GM11168 (cell line): ENCODE measurements around the gene CHCHD6.

Experiments
- in situ Hi-C: fragments of 300-500 bp; cut with MboI; formaldehyde crosslinking; loops from one replicate; pipeline ENCODE4 v1.12.0; 2022; ENCODE audit warnings: low sequenced_read_pairs; ENCODE audit not compliant: unreplicated experiment

Gene CHCHD6

DNA sequence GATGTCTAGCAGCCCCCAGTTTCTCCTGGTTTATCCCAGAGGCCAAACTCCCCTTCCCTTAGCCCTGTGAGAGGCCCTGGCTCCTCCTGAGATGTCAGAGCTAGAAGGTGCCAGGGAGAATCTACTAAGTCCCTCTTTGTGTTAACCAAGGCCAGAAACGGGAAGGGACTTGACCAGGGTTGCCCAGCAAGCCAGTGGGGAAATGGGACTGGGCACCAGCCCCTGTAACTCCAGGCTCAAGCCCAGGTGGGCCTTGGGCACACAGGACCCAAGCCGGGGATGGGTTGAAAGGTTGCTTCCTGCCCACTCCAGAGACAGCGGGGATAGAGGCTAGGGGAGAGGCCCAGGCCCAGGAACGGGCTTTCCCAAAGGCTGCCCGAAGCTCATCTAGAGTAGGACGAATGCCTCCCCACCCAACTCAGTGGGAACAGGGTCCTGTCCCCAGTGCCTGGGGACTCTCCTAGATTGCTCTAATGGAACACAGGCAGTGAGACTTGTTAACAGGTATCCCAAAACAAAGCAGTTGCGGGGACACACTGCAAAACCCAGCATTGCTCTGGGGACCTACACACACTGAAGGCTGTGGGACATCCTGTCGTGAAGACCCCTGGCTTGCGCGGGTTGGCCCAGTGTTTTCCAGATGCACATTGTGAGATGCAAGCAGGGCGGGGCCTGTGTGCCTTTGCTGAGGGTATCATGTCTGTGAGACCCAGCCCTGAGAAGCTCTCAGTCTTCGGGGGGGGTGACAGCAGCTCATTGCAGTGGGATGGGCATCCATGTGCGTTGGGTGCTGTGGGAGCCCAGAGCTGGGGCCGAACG is 36.2 kb upstream of the CHCHD6 start:
- in situ Hi-C loops, result no loop called here

DNA sequence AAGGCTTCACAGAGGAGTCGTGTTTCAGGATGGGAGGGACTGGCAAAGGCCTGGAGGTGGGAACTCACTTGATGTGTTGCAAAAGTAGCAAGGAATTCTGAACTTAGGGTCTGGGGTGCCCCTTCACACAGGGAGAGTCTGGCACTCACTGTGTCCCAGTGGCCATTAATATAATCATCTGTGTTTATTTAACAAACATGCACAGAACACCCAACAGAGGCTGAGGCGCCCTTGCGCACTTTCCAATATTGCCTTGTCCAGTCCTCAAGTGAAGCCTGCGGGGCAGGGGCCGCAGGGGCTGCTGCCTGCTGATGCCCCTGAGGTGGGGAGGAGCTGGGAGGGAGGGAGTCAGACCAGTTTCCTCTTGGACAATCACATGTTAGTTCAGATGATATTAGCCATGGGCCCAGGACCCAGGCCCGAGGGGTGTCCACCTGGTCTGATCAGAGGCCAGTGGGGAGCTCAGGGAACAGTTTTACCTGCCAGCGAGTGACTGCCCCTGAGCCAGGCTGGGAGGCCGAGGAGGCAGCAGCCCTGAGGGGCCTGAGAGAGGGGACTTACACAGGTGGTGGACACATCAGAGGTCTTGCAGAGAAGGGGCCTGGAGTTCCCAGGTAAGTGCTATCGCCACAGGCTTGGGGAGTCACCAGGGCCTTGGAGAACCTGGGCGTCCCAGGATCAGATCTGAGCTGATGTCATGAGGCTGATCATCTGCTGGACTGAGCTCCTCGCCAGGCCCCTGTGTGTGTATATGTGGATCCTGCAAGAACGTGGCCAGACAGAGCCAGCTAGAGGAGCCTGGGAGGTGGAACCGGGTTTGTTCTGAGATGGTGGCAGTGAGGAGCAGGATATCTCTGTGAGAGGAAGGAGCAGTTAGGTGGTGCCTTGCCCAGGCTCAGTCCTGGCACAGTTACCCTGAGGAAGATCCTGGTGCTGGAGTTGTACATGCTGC is 35.3 kb upstream of the CHCHD6 start:
- in situ Hi-C loops, result no loop called here

DNA sequence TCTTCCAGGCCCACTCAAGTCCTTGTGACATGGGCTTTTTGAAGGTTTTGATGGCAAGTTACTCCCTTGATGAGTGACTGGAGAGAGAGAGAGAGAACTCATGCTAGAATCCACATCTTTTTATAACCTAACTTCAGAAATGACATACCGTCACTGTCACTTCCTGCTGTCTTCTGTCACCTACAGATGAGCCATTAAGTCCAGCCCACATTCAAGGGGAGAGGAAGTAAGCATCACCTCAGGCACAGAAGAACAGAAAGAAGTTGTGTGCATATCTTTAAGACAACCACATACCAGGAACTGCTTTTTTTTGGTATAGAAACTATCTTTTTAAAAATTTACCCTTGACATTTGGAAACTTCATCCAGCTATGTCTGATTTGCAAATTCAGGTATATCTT is 32.5 kb upstream of the CHCHD6 start:
- in situ Hi-C loops, result no loop called here

DNA sequence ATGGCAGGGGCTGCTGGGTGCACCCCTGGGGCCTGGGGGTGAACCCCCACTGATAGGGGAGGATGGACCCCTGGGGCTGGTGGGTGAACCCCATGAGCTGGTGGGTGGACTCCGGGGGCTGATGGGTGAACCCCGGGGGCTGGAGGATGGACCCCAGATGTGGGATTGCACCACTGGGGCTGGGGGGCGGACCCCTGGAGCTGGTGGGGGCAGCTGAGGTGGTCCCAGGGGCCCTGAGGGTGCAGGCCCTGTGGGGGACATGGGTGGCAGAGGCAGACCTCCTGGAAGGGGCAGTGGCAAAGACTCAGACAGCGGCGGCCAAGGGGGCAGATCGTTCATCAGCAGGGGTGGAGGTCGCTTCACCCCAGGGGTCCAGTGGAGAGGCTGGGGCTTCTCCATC is 31.7 kb upstream of the CHCHD6 start:
- in situ Hi-C loops, result no loop called here

DNA sequence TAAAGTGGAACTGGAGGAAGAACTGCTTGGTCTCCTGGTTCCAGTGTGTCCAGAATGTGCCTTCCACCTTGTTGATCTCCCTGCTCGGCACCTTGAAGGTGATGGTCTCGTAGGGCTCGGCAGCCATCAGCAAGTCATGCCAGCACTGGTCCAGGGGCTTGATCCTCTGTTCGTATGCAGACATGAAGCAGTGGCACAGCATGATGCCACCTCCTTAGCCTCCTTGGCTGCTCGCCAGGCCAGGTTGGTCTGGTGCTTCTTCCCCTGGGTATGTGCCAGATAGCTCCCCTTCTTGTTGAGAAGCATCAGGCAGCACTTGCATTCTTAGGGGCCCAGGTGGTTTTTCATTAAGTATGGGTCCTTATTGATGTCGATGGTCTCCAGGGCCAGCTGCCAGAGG is 31.3 kb upstream of the CHCHD6 start:
- in situ Hi-C loops, result no loop called here

DNA sequence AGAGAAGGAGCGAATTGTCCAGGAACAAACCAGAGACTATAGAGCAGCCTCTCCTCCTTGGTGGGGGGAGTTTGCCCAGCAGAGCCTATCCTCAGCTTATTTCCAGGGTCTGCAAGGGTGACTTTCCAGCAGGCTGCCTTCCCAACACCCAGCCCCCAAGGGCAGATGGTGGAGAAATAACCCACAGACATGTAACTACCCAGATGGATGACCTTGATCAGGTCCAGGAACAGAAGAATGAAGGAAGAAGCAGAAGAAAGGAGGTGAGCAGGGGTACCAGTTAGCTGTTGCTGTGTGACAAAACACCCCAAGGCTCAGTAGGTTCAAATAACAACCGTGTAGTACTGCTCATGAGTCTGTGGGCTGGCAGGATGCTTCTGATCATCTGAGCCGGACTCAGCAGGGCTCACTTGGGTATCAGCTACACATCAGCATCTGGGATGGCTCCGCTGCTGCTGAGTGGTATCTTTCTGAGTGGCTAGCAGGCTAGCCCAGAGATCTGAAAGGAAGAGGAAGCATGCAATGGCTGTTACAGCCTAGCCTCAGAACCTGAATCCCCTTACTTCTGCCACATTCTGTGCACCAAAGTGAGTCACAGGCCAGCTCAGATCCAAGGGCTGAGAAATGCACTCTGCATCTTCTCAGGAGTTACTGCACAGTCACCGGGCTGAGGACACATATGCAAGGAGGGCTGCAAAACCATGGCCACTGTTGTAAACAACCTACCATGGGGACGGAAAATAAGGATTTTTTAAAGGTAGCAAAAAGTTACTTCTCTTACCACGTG is 26.9 kb upstream of the CHCHD6 start:
- in situ Hi-C loops, result no loop called here

DNA sequence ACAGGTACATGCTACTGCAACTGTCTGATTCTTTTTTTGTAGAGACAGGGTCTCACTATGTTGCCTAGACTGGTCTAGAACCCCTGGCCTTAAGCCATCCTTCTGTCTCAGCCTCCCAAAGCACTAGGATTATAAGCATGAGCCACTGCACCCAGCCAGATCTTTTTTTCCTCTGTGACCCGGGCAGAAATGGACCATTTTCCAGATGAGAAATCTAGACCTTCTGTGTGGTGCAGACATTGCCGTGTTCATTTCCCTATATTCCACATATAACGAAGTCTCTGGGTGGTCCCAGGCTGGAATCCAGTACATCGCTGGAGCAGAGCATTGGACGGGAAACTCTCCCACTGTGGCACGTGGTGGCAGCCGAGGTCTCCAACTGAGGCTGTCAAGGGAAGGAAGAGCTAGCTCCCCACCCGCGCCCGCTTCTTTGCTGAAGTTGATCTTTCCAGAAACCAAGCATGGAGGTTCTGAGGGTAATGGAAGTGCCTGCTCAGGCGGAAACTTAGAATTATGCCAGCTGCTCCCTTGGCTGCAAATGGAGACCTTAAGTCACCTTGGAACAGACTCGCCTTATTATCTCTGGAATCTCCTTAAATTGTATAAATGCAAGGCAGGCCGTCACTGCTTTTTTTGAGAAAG is 26.1 kb upstream of the CHCHD6 start:
- in situ Hi-C loops, result no loop called here

DNA sequence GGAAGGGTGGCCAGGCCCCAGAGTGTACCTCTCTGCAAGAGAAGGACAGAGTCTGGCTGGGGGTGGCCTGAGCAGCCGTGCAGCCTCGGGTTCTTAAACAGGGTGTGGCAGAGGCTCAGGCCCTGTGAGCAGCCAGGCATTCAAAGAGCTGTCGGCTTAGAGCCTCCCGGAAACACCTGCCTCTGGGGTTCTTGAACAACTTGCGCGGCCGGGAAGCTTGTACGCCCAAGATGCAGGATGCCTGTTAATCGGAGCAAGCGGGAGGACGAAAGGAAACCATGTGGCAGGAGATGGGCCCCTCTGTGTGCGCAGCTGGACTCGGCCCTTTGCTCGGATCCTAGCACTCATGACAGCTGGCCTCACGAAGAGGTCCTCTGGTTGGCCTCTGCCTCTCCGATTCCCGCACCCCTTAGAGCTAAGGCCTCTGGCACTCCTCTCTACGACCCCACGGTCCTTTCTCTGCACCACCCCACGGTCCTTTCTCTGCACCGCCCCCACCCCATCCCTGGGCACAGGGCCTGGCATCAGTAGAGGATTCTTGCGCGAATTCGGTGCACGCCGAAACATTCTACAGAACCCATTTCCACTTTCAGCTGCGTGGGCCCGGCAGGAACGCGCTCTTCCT is 25.2 kb upstream of the CHCHD6 start:
- in situ Hi-C loops, result no loop called here

DNA sequence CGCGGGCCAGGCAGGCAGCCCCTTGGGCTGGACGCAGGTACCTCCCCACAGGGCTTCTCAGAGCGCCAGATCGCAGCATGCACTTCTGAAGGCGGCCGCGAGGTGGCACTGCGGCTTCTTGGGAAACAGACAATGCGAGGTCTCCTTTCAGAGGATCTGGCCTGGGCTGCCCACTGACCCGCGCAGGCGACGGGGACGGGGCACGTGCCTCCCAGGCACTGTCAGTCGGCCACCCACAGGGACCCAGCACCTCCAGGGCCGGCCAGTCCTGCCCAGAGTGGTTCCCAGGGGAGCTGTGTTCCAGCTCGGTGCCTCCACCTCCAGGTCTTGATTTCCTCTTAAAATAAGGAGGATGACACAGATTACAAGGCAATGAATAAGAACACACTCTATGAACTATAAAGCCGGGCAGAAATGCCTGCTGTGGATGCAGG is 24.7 kb upstream of the CHCHD6 start:
- in situ Hi-C loops, result no loop called here

DNA sequence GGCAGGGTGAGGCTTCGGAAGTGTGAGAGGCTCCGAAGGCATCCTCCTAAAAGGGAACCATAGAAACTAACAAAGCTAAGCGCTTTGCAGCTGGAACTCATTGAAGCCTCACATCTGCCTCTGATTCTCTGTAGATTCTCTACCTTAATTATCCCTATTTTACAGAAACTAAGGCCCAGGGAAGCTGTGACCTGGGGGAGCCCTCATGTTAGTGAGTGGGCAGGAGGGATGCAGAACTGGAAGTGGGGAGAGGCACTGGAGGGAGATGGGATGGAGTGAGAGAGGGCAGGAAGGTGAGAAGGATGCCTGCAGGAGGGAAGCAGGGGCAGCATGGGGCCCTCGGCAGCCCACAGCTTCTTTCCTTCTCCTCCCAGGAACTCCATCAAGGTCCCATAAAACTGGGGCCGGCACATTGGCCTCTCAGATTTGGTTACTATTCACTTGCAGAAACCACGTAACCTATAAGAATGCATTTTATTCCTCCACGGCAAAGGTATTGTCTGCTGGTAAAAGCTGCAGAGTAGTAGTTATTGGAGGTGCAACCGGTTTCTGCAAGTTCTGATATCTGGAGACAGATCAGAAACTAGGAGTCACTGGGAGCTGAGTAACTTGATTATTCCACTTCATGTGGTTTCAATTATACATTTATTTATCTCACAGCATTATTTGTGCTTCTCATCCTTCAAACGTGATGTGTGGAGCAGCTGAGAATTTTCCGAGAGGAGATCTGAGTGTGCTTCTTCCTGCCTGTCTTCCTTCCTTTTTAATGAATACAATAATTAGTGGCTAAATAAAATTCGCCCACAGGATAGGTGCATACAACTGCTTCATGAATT is 24.0 kb upstream of the CHCHD6 start:
- in situ Hi-C loops, result loop anchor here (10.0 kb wide), 1 partner anchor 775 kb away; no protein-coding TSS in a partner anchor

DNA sequence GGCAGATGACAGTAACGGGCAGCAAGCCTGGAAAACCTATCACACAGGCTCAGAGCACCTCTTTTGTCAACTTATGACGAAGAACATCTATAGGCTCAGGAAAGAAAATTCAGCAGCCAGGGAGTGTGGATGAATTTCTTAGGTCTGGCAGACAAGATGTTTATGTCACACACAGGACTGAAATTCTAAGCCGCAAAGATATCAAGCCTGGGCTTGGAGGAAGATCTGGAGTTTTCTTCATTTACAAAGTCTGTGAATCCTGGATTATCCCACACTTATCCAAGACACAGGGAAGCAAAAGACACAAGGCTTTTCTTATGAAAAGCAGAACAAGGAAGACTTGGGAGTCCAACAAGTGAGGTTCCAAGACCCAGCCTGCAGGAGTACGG is 23.4 kb upstream of the CHCHD6 start:
- in situ Hi-C loops, result loop anchor here (10.0 kb wide), 1 partner anchor 774 kb away; no protein-coding TSS in a partner anchor

DNA sequence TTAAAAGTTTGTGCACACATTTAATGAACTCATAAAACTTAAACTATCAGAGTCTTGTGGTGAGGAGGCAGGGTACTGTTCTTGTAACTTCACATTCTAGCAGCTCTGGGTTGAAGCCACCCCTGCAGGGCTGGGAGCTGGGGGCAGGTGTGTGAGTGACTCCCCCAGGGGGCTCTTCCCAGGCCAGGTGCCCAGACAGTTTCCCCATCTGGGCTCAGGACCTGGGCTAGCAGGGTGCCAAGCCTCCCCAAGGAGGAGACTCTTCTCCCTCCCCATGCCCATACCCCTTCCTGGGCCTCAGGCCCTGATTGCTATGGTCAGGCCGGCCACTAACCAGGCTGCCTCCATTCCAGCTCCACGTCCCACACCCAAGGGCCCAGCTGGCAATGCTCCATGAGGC is 22.0 kb upstream of the CHCHD6 start:
- in situ Hi-C loops, result loop anchor here (10.0 kb wide), 1 partner anchor 773 kb away; no protein-coding TSS in a partner anchor

DNA sequence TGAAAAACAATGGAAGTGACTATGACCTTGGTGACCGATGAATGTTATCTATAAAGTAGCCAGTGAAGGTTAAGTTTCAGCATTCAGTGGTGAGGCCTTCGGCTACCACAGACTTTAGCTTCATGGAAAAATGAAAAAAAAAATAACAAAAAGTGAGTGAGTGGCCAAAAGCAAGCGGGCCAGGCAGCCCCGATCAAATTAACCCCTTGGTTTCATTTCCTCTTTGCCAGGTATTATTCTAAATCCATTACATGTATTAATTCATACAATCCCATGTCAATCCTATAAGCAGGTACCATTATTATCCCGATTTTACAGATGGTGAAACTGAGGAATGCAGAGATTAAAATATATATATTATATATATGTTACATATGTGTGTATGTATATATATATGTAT is 21.0 kb upstream of the CHCHD6 start:
- in situ Hi-C loops, result loop anchor here (10.0 kb wide), 1 partner anchor 772 kb away; no protein-coding TSS in a partner anchor

DNA sequence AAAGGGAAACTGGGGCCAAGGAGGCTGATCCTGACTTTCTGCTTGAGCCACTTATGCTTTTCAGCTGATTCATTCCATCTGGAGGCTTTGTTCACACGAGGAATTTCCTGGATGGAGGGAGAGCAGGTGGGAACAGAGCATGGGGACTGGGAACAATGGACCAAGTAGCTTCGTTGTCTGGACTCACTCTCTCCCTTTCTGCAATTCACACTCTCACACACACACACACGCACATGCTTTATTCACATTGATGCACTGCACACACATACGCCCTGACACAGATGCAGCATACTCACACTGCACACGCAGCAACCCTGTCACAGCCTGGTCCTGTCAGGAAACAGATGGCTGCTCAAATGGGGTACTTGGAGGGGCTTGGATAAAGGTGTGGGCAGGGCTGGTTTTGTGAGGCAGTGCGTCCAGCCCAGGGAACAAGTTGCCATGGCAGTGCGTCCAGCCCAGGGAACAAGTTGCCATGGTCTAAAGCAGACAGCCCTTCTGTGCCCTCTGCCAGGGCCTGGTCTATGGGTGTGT is 19.8 kb upstream of the CHCHD6 start:
- in situ Hi-C loops, result loop anchor here (10.0 kb wide), 1 partner anchor 771 kb away; no protein-coding TSS in a partner anchor

DNA sequence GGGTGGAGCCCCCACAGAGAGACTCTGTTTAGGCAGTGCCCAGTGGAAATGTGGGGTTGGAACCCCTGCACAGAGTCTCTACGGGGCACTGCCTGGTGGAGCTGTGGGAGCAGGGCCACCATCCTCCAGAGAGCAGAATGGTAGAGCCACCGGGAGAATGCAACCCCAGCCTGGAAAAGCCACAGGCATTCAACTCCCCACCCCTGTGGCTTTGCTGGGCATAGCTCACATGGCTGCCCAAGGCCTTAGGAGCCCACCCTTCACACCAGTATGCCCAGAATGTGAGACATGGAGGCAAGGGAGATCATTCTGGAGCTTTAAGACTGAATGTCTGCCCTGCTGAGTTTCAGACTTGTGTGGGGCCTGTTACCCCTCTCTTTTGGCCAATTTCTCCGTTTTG is 19.0 kb upstream of the CHCHD6 start:
- in situ Hi-C loops, result loop anchor here (10.0 kb wide), 1 partner anchor 770 kb away; no protein-coding TSS in a partner anchor

DNA sequence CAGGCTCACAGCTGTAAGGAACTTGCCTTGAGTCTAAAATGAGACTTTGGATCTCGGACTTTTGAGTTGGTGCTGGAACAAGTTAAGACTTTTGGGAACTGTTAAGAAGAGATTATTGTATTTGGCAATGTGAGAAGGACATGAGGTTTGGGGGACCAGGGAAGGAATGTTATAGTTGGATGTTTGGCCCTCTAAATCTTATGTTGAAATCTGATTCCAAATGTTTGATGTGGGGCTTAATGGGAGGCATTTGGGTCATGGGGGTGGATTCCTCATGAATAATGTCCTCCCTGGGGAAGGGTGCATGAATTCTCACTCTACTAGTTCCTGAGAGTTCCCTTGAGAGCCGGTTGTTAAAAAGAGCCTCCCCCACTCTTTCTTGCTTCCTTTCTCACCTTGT is 18.5 kb upstream of the CHCHD6 start:
- in situ Hi-C loops, result loop anchor here (10.0 kb wide), 1 partner anchor 769 kb away; no protein-coding TSS in a partner anchor

DNA sequence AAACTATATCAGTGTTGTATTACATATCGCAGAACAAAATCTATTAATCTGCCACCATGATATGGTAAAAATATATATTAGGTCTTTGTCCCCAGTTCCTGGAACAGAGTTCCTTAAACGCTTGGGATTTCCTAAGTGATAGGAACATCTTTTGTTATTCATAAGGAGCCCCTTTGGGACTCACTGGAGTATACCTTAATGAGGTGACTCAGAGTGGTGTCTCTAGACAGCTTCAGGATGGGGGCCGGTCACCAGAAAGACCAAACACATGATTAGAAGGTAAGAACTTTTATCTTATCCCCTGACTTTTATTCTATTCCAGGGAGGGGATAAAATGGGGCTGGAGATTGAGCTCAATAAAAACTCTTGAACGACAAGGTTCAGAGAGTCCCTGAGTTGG is 12.3 kb upstream of the CHCHD6 start:
- in situ Hi-C loops, result no loop called here

DNA sequence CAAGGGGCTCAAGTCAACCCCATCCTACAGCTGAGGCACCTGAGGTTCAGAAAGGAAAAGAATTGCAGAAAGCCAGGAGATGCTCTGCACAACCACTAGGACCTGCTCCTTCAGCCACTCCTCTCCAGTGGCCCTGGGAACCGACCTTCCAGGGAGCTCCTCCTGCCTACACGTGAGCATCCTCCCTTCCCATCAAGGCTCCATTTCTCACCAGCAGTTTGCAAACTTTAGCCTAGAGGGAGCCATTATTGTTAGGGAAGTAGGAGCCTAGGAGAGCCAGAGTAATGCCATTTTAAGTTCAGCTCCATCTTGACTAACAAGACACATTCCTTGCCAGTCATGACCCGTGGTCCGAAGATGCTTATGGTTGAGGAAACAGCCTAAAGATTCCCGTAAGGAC is 11.2 kb upstream of the CHCHD6 start:
- in situ Hi-C loops, result no loop called here
